Measurements from ENCODE around the gene TMEFF1. TPM values are rescaled to one million over a fixed set of nuclear protein-coding genes. Genes with fewer than 3 reads are reported as not detected.

Gene TMEFF1
- polyA plus RNA-seq, 2 of the 4 experiments (the other 2 are of a cell fraction): 0.31 to 0.61 TPM

DNA sequence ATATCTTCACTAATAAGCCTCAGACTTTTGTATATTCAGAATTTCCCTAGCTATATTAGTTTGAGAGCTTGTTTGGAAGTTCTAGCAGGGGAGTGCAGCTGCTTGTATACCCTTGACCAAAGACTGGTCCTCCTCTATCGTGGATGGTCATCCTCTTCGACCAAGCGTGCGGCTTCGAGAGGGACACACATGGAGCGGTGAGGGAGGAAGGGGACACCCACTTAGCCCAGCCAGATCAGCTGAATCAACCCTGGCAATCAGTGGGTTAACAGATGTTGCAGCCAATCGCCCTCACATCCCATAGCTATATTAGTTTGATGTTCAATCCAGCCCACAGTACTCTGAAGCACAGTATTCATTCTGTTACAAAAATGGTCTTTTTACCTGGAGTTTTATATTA is 108.1 kb downstream of the TMEFF1 start:
- WGBS (ENCODE audit: missing lambda C conversion rate): 80% methylated on average over 7 of the region's 7 CpGs
- CTCF ChIA-PET: interaction anchor here (0.9 to 1.6 kb wide), 2 partner anchors 14 to 66 kb away, joined by 3 to 4 read pairs; no protein-coding TSS in a partner anchor
- Histone ChIP-seq H3K4me3 (no peak overlapping the region), H3K4me2 (no peak overlapping the region), H3K4me1 (no peaks in the 10 kb centered on the region), H3K27ac (no peak overlapping the region), H3K9me3 (no peaks in the 10 kb centered on the region)
- TF ChIP-seq NR3C1 (IDR thresholded peaks at IDR 0.05) (no peak), MYC (IDR thresholded peaks at IDR 0.05; ENCODE audit: borderline replicate concordance, low read length) (no peak)
- no peak for ATAC-seq
- FAIRE-seq: no peak
- DNase-seq (ENCODE audit: low read depth in 1 of 2, low spot score in 1 of 2): no peak
- POLR2A ChIA-PET: no interaction called here

DNA sequence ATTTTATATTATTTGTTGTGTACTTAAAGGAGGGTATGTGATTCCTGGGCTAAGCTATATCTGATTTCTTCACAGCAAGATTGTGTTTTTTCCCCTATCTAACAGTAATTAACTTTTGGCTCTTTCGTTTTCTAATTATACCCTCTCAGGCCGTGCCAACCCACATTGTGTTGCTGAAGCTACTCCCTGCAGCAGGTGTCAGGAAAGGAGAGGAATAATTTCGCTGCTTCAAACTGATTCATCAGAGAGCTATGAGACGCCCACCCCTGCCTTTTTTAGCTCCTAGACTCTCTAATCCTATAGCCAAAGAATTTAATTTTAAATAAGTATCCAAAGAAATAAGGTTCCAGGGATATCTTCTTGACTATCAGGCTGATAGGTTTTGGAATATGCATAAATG is 108.7 kb downstream of the TMEFF1 start:
- Histone ChIP-seq H3K4me3 (no peak overlapping the region), H3K4me2 (no peak overlapping the region), H3K27ac (no peak overlapping the region), H3K4me1 (no peaks in the 10 kb centered on the region), H3K9me3 (no peaks in the 10 kb centered on the region)
- ChIA-PET CTCF (interaction anchor here (0.9 to 1.6 kb wide), 2 partner anchors 14 to 67 kb away, joined by 3 to 4 read pairs; no protein-coding TSS in a partner anchor), POLR2A (no interaction called here)
- TF ChIP-seq JUNB (IDR thresholded peaks at IDR 0.05): no peak
- TF ChIP-seq FOXS1 (CRISPR knock-in tag; IDR thresholded peaks at IDR 0.05): no peak
- TF ChIP-seq, protein P1, sequence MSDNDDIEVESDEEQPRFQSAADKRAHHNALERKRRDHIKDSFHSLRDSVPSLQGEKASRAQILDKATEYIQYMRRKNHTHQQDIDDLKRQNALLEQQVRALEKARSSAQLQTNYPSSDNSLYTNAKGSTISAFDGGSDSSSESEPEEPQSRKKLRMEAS (IDR thresholded peaks at IDR 0.05): no peak
- TF ChIP-seq KDM5A (IDR thresholded peaks at IDR 0.05): no peak
- TF ChIP-seq MAZ (IDR thresholded peaks at IDR 0.05; ENCODE audit: borderline replicate concordance, low read depth, low read length): no peak
- TF ChIP-seq, protein P2, sequence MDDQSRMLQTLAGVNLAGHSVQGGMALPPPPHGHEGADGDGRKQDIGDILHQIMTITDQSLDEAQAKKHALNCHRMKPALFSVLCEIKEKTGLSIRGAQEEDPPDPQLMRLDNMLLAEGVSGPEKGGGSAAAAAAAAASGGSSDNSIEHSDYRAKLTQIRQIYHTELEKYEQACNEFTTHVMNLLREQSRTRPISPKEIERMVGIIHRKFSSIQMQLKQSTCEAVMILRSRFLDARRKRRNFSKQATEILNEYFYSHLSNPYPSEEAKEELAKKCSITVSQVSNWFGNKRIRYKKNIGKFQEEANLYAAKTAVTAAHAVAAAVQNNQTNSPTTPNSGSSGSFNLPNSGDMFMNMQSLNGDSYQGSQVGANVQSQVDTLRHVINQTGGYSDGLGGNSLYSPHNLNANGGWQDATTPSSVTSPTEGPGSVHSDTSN (IDR thresholded peaks at IDR 0.05): no peak
- TF ChIP-seq NPAS2 (CRISPR knock-in tag; IDR thresholded peaks at IDR 0.05; ENCODE audit: borderline replicate concordance): no peak
- TF ChIP-seq ESRRA (IDR thresholded peaks at IDR 0.05; ENCODE audit: borderline replicate concordance, low read length): no peak
- no peak for TF ChIP-seq EP300 (IDR thresholded peaks at IDR 0.05)
- TF ChIP-seq, protein P3, sequence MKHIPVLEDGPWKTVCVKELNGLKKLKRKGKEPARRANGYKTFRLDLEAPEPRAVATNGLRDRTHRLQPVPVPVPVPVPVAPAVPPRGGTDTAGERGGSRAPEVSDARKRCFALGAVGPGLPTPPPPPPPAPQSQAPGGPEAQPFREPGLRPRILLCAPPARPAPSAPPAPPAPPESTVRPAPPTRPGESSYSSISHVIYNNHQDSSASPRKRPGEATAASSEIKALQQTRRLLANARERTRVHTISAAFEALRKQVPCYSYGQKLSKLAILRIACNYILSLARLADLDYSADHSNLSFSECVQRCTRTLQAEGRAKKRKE (CRISPR knock-in tag; IDR thresholded peaks at IDR 0.05; ENCODE audit: low read depth): no peak
- TF ChIP-seq MAFK (IDR thresholded peaks at IDR 0.05; ENCODE audit: partially characterized antibody): no peak
- no peak for TF ChIP-seq CBX2 (IDR thresholded peaks at IDR 0.05; ENCODE audit: borderline replicate concordance, low read depth)
- WGBS (ENCODE audit: missing lambda C conversion rate): 48% methylated on average over 4 of the region's 4 CpGs
- DNase-seq (ENCODE audit: low read depth in 1 of 2, low spot score in 1 of 2): no peak
- no peak for ATAC-seq
- FAIRE-seq: no peak

DNA sequence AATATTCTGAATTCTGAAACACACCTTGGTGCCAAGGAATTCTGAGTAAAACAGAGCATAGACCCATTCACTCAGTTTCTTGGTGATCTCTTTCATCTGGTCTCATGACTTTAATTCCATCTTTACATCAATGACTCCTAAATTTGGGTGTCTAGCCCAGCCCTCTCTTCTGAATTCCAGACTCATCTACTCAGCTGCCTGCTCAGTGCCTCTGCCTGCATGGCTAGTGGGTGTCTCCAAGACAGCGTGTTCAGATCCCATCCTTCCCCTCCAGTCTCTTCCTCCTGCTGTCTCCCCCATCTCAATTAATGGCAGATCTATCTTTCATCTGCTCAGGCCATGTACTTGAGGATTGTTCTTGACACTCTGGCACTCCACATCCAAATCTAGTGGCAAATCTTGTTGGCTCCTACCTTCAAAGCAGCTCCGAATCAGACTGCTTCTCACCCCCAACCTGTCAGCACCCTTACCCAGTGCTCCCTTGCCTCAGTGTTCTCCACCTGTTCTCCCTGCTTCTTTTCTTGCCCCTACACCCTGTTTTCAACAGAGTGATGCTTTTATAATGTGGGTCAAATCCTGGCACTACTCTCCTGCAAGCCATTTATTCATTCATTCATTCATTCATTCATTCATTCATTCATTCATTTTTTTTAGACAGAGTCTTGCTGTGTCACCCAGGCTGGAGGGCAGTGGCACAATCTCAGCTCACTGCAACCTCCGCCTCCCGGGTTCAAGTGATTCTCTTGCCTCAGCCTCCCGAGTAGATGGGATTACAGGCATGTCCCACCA is 110.3 kb downstream of the TMEFF1 start:
- no peak for ATAC-seq
- 80% methylated on average over 5 of the region's 5 CpGs for WGBS (ENCODE audit: missing lambda C conversion rate)
- H3K27ac ChIP-seq: no peak overlapping the region
- no peak for FAIRE-seq
- CTCF ChIA-PET: interaction anchor here (0.6 to 2.6 kb wide), 2 partner anchors 18 to 102 kb away, joined by 3 to 10 read pairs; no protein-coding TSS in a partner anchor
- POLR2A ChIA-PET: no interaction called here
- H3K4me1 ChIP-seq: peaks cover 14% of the 10 kb centered on the region
- H3K4me2 ChIP-seq: no peak overlapping the region
- no peak for DNase-seq (ENCODE audit: low read depth in 1 of 2, low spot score in 1 of 2)
- TF ChIP-seq RCOR1 (IDR thresholded peaks at IDR 0.05; ENCODE audit: low read depth, low read length): no peak
- no peak for TF ChIP-seq RARB (CRISPR knock-in tag; IDR thresholded peaks at IDR 0.05)
- TF ChIP-seq, protein P4, sequence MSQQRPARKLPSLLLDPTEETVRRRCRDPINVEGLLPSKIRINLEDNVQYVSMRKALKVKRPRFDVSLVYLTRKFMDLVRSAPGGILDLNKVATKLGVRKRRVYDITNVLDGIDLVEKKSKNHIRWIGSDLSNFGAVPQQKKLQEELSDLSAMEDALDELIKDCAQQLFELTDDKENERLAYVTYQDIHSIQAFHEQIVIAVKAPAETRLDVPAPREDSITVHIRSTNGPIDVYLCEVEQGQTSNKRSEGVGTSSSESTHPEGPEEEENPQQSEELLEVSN (IDR thresholded peaks at IDR 0.05; ENCODE audit: borderline replicate concordance, low read depth): no peak
- TF ChIP-seq, protein P5, sequence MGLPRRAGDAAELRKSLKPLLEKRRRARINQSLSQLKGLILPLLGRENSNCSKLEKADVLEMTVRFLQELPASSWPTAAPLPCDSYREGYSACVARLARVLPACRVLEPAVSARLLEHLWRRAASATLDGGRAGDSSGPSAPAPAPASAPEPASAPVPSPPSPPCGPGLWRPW (IDR thresholded peaks at IDR 0.05): no peak
- TF ChIP-seq JUN (IDR thresholded peaks at IDR 0.05): no peak
- TF ChIP-seq CHD4 (IDR thresholded peaks at IDR 0.05; ENCODE audit: borderline replicate concordance): no peak
- no peak for TF ChIP-seq ZNF302 (CRISPR knock-in tag; IDR thresholded peaks at IDR 0.05)
- TF ChIP-seq KDM1A (IDR thresholded peaks at IDR 0.05; ENCODE audit: low read depth): no peak
- no peak for TF ChIP-seq RAD21 (conservative IDR thresholded peaks at IDR 0.05 in 1 of 2, IDR thresholded peaks at IDR 0.05 in 1 of 2)
- TF ChIP-seq CBX2 (IDR thresholded peaks at IDR 0.05; ENCODE audit: borderline replicate concordance, low read depth): no peak
- TF ChIP-seq CEBPB (IDR thresholded peaks at IDR 0.05): no peak
- TF ChIP-seq POLR2AphosphoS2 (conservative IDR thresholded peaks at IDR 0.05; ENCODE audit: low read length): no peak
- TF ChIP-seq HOXB5 (CRISPR knock-in tag; IDR thresholded peaks at IDR 0.05): no peak
- no peak for TF ChIP-seq CHD2 (IDR thresholded peaks at IDR 0.05; ENCODE audit: low read length, partially characterized antibody)
- H3K4me3 ChIP-seq: no peak overlapping the region
- no peaks in the 10 kb centered on the region for H3K9me3 ChIP-seq
